Measurements from ENCODE around the gene RAB21. TPM values are rescaled to one million over a fixed set of nuclear protein-coding genes. Genes with fewer than 3 reads are reported as not detected.

Gene RAB21, protein sequence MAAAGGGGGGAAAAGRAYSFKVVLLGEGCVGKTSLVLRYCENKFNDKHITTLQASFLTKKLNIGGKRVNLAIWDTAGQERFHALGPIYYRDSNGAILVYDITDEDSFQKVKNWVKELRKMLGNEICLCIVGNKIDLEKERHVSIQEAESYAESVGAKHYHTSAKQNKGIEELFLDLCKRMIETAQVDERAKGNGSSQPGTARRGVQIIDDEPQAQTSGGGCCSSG
- 9.9 TPM for total RNA-seq

DNA sequence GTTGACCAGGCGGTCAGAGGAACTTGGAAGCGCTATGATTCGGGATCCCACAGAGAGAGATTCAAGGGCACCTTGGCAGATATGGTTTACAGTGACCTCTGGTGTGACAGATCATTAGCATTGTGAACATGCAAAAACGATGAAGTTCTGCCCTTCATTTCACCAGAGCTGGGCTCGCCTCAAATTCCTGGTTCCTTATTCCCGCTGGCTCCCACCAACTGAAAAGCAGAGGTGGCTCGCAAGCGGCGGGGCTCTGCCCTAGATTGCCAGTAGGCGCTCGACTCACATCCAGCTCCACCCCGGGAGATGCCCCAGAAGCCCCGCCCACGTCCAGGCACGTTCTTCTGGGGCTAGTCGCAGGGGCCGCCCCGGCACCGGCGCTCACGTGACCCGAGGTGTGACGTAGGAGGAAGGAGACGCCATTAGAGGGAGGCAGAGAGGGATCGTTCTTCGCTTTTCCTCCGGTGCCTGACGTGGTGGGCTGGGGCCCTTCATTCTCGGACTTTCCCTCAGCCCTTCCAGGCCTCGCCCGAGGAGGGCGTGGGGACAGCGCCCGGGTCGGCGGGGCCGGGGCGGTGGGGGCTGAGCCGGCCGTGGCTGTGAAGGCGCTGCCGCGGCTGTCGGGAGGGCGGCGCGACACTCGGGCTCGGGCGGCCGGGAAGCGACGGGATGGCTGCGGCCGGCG, at the start of gene RAB21:
TSS of gene RAB21 (plus strand) at position 403 of the 685 bp plus-strand sequence. CDS start at position 670, 267 bp downstream.
- Histone ChIP-seq H3K9me3 (ENCODE audit: control insufficient read depth in 3 of 3, low read length in 3 of 3) (peaks cover 3 to 6% (median 4%) of the 10 kb centered on the region in 3 donors), H3K27me3 (ENCODE audit: control insufficient read depth in 3 of 3, insufficient read depth in 3 of 3, low read length in 3 of 3) (no peaks in the 10 kb centered on the region), H3K27ac (ENCODE audit: low read depth, low read length) (peak within 1 kb of the TSS; percentile 96), H3K4me1 (ENCODE audit: control insufficient read depth in 3 of 3, insufficient read depth in 3 of 3, low read length in 3 of 3) (peaks cover 0 to 16% (median 11%) of the 10 kb centered on the region in 3 donors), H3K4me3 (ENCODE audit: low read length in 3 of 3) (peak within 1 kb of the TSS; percentile 68 to 92 (median 79)), H3K36me3 (ENCODE audit: control insufficient read depth in 3 of 3, insufficient read depth in 3 of 3, low read length in 3 of 3) (peaks cover 10 to 14% (median 11%) of the 10 kb centered on the region in 3 donors), H3K9ac (ENCODE audit: low read depth in 1 of 3, low read length in 3 of 3) (peak within 1 kb of the TSS; percentile 93 to 96 (median 94))

GRCh38 chr12:71704920-71705319, 49.7 kb upstream of the RAB21 start:
- no peaks in the 10 kb centered on the region for H3K9me3 ChIP-seq (ENCODE audit: control insufficient read depth in 3 of 3, low read length in 3 of 3)
- H3K9ac ChIP-seq (ENCODE audit: low read depth in 1 of 3, low read length in 3 of 3): no peak overlapping the region
- peaks cover 13 to 23% (median 22%) of the 10 kb centered on the region in 3 donors for H3K36me3 ChIP-seq (ENCODE audit: control insufficient read depth in 3 of 3, insufficient read depth in 3 of 3, low read length in 3 of 3)
- H3K4me1 ChIP-seq (ENCODE audit: control insufficient read depth in 3 of 3, insufficient read depth in 3 of 3, low read length in 3 of 3): no peaks in the 10 kb centered on the region
- no peak overlapping the region for H3K4me3 ChIP-seq (ENCODE audit: low read length in 3 of 3)
- H3K27me3 ChIP-seq (ENCODE audit: control insufficient read depth in 3 of 3, insufficient read depth in 3 of 3, low read length in 3 of 3): no peaks in the 10 kb centered on the region
- H3K27ac ChIP-seq (ENCODE audit: low read depth, low read length): no peak overlapping the region

GRCh38 chr12:71708658-71709057, 46.0 kb upstream of the RAB21 start:
- no peaks in the 10 kb centered on the region for H3K27me3 ChIP-seq (ENCODE audit: control insufficient read depth in 3 of 3, insufficient read depth in 3 of 3, low read length in 3 of 3)
- no peaks in the 10 kb centered on the region for H3K4me1 ChIP-seq (ENCODE audit: control insufficient read depth in 3 of 3, insufficient read depth in 3 of 3, low read length in 3 of 3)
- H3K27ac ChIP-seq (ENCODE audit: low read depth, low read length): no peak overlapping the region
- H3K36me3 ChIP-seq (ENCODE audit: control insufficient read depth in 3 of 3, insufficient read depth in 3 of 3, low read length in 3 of 3): peaks cover 0 to 5% (median 0%) of the 10 kb centered on the region in 3 donors
- peaks cover 0 to 2% (median 0%) of the 10 kb centered on the region in 3 donors for H3K9me3 ChIP-seq (ENCODE audit: control insufficient read depth in 3 of 3, low read length in 3 of 3)
- no peak overlapping the region for H3K4me3 ChIP-seq (ENCODE audit: low read length in 3 of 3)
- no peak overlapping the region for H3K9ac ChIP-seq (ENCODE audit: low read depth in 1 of 3, low read length in 3 of 3)

DNA sequence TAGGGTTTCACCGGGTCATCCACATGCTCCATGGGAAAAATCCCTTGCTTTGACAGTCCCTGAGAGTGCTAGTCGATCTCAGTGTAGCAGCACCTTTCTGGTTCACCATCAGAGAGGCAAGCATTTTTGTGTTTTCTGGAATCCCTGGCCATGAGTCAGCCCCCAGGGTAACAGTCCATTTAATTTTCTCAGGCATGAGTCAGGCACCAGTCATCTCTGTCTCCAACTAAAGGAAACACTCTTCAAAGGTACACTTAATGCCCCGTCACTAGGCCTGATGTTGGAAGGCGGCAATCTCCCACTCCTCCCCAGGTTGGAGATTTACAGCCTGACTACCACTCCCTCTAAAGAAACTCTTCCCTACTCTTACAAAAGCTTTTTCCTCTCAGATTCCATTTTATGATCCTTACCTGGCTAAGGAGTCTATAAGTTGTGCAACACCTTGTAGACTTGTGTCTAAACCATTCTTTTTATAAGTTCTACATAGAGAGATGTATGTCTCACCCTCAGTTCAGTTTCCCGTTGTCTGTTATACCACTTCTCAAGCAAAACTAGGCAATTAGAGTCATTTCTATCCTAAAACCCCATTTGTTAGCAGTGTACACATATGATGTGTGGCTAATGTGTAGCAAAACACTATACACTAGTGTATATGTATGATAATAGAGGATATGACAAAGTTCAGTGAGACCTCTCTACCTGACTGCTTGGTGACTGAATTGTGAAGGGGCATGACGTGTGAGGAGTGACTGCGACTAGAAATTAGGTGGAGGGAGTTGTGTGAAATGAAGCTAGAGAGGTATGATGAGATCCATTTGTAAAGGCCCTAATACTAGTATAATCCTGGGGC, 44.2 kb upstream of the RAB21 start:
- Histone ChIP-seq H3K27me3 (ENCODE audit: control insufficient read depth in 3 of 3, insufficient read depth in 3 of 3, low read length in 3 of 3) (no peaks in the 10 kb centered on the region), H3K4me1 (ENCODE audit: control insufficient read depth in 3 of 3, insufficient read depth in 3 of 3, low read length in 3 of 3) (no peaks in the 10 kb centered on the region), H3K9ac (ENCODE audit: low read depth in 1 of 3, low read length in 3 of 3) (no peak overlapping the region), H3K9me3 (ENCODE audit: control insufficient read depth in 3 of 3, low read length in 3 of 3) (peaks cover 0 to 2% (median 0%) of the 10 kb centered on the region in 3 donors), H3K4me3 (ENCODE audit: low read length in 3 of 3) (no peak overlapping the region), H3K27ac (ENCODE audit: low read depth, low read length) (no peak overlapping the region), H3K36me3 (ENCODE audit: control insufficient read depth in 3 of 3, insufficient read depth in 3 of 3, low read length in 3 of 3) (no peaks in the 10 kb centered on the region)

- H3K4me1 ChIP-seq (ENCODE audit: control insufficient read depth in 3 of 3, insufficient read depth in 3 of 3, low read length in 3 of 3): no peaks in the 10 kb centered on the region
- H3K27me3 ChIP-seq (ENCODE audit: control insufficient read depth in 3 of 3, insufficient read depth in 3 of 3, low read length in 3 of 3): no peaks in the 10 kb centered on the region
- no peaks in the 10 kb centered on the region for H3K36me3 ChIP-seq (ENCODE audit: control insufficient read depth in 3 of 3, insufficient read depth in 3 of 3, low read length in 3 of 3)
- no peaks in the 10 kb centered on the region for H3K9me3 ChIP-seq (ENCODE audit: control insufficient read depth in 3 of 3, low read length in 3 of 3)
- no peak overlapping the region for H3K27ac ChIP-seq (ENCODE audit: low read depth, low read length)
- no peak overlapping the region for H3K4me3 ChIP-seq (ENCODE audit: low read length in 3 of 3)
- no peak overlapping the region for H3K9ac ChIP-seq (ENCODE audit: low read depth in 1 of 3, low read length in 3 of 3)
These were observed 36.1 kb upstream of the RAB21 start for GRCh38 chr12:71718611-71719010.

- no peak overlapping the region for H3K27ac ChIP-seq (ENCODE audit: low read depth, low read length)
- no peaks in the 10 kb centered on the region for H3K36me3 ChIP-seq (ENCODE audit: control insufficient read depth in 3 of 3, insufficient read depth in 3 of 3, low read length in 3 of 3)
- H3K27me3 ChIP-seq (ENCODE audit: control insufficient read depth in 3 of 3, insufficient read depth in 3 of 3, low read length in 3 of 3): no peaks in the 10 kb centered on the region
These were observed 34.9 kb upstream of the RAB21 start for GRCh38 chr12:71719647-71720370.

DNA sequence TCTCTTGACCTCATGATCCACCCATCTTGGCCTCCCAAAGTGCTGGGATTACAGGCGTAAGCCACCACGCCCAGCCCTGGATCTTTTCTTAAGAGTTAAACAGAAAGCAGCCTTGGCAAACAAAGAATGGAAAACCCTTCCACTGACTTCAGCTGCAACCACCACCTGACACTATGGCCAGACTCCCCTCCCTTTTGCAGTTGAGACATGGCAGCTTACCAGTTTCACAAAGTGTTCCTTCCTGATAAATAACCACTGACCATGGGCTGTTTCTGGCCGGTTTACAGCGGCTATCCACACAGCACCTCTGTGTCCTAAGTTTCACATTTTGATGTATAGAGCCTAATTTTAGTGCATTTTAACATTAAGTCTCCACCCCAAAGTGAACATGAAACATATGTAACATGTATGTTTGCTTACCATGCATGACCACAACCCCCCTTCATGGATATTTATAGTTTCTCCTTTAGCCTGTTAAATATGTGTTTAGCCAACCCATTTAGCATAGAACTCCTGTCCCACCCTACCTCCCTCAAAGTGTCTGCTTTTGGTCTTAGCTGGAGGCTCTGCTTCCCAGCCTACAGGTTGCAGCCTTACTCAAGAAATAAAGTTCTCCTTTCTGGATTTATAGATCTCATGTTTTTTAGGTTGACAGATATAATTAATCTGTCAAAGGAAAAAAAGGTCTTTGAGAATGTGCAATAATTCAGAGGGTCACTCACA, 32.7 kb upstream of the RAB21 start:
- Histone ChIP-seq H3K27me3 (ENCODE audit: control insufficient read depth in 3 of 3, insufficient read depth in 3 of 3, low read length in 3 of 3) (no peaks in the 10 kb centered on the region), H3K4me1 (ENCODE audit: control insufficient read depth in 3 of 3, insufficient read depth in 3 of 3, low read length in 3 of 3) (no peaks in the 10 kb centered on the region), H3K9ac (ENCODE audit: low read depth in 1 of 3, low read length in 3 of 3) (no peak overlapping the region), H3K4me3 (ENCODE audit: low read length in 3 of 3) (no peak overlapping the region), H3K36me3 (ENCODE audit: control insufficient read depth in 3 of 3, insufficient read depth in 3 of 3, low read length in 3 of 3) (no peaks in the 10 kb centered on the region), H3K9me3 (ENCODE audit: control insufficient read depth in 3 of 3, low read length in 3 of 3) (no peaks in the 10 kb centered on the region), H3K27ac (ENCODE audit: low read depth, low read length) (no peak overlapping the region)

More at GRCh38 chr12:71719647-71720370, 34.9 kb upstream of the RAB21 start:
- no peak overlapping the region for H3K4me3 ChIP-seq (ENCODE audit: low read length in 3 of 3)
- H3K9me3 ChIP-seq (ENCODE audit: control insufficient read depth in 3 of 3, low read length in 3 of 3): no peaks in the 10 kb centered on the region
- no peaks in the 10 kb centered on the region for H3K4me1 ChIP-seq (ENCODE audit: control insufficient read depth in 3 of 3, insufficient read depth in 3 of 3, low read length in 3 of 3)
- H3K9ac ChIP-seq (ENCODE audit: low read depth in 1 of 3, low read length in 3 of 3): no peak overlapping the region

DNA sequence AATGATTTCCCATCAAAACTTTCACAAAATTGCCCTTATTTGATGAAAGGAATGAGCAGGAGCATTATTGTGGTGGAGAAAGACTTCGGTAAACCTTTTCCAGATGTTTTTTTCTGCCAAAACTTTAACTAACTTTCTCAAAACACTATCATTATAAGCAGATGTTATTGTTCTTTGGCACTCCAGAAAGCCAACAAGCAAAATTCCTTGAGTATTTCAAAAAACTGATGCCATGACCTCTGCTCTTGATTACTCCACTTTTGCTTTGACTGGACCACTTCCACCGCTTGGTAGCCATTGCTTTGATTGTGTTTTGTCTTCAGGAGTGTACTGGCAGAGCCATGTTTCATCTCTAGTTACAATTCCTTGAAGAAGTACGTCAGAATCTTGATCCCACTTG, 29.7 kb upstream of the RAB21 start:
- no peak overlapping the region for H3K9ac ChIP-seq (ENCODE audit: low read depth in 1 of 3, low read length in 3 of 3)
- H3K36me3 ChIP-seq (ENCODE audit: control insufficient read depth in 3 of 3, insufficient read depth in 3 of 3, low read length in 3 of 3): no peaks in the 10 kb centered on the region
- H3K27ac ChIP-seq (ENCODE audit: low read depth, low read length): no peak overlapping the region
- H3K4me3 ChIP-seq (ENCODE audit: low read length in 3 of 3): no peak overlapping the region
- no peaks in the 10 kb centered on the region for H3K27me3 ChIP-seq (ENCODE audit: control insufficient read depth in 3 of 3, insufficient read depth in 3 of 3, low read length in 3 of 3)
- H3K9me3 ChIP-seq (ENCODE audit: control insufficient read depth in 3 of 3, low read length in 3 of 3): no peaks in the 10 kb centered on the region
- no peaks in the 10 kb centered on the region for H3K4me1 ChIP-seq (ENCODE audit: control insufficient read depth in 3 of 3, insufficient read depth in 3 of 3, low read length in 3 of 3)

- Histone ChIP-seq H3K36me3 (ENCODE audit: control insufficient read depth in 3 of 3, insufficient read depth in 3 of 3, low read length in 3 of 3) (no peaks in the 10 kb centered on the region), H3K9me3 (ENCODE audit: control insufficient read depth in 3 of 3, low read length in 3 of 3) (no peaks in the 10 kb centered on the region), H3K9ac (ENCODE audit: low read depth in 1 of 3, low read length in 3 of 3) (no peak overlapping the region), H3K4me3 (ENCODE audit: low read length in 3 of 3) (no peak overlapping the region), H3K27me3 (ENCODE audit: control insufficient read depth in 3 of 3, insufficient read depth in 3 of 3, low read length in 3 of 3) (no peaks in the 10 kb centered on the region), H3K4me1 (ENCODE audit: control insufficient read depth in 3 of 3, insufficient read depth in 3 of 3, low read length in 3 of 3) (no peaks in the 10 kb centered on the region), H3K27ac (ENCODE audit: low read depth, low read length) (no peak overlapping the region)
These were observed 28.1 kb upstream of the RAB21 start for GRCh38 chr12:71726548-71726947.
